Gastrocnemius medialis (tissue), 4 donors: ENCODE data around the gene NUBPL.

Source experiments
- POLR2A ChIP-seq, 2 donors: fragments of 450-650 bp; IDR thresholded peaks; one replicate each; pipeline ENCODE4 v1.6.1; 2017; ENCODE audit warnings: antibody characterized with exemption in 2 of 2, mild to moderate bottlenecking in 2 of 2, moderate library complexity in 2 of 2
- TF ChIP-seq, protein P1 (sequence below), 5 experiments: fragments of 450-650 bp in 3 of 5; fragments of 200-600 bp in 2 of 5; sonication (generic) in 2 of 5; IDR thresholded peaks in 4 of 5; conservative IDR thresholded peaks in 1 of 5; 1 replicate in 4 of 5; 2 replicates in 1 of 5; pipeline ENCODE4 v1.5.1; 2016 to 2019; ENCODE audit warnings: antibody characterized with exemption in 5 of 5, mild to moderate bottlenecking in 3 of 5, moderate library complexity in 3 of 5

- TF ChIP-seq, protein P1, sequence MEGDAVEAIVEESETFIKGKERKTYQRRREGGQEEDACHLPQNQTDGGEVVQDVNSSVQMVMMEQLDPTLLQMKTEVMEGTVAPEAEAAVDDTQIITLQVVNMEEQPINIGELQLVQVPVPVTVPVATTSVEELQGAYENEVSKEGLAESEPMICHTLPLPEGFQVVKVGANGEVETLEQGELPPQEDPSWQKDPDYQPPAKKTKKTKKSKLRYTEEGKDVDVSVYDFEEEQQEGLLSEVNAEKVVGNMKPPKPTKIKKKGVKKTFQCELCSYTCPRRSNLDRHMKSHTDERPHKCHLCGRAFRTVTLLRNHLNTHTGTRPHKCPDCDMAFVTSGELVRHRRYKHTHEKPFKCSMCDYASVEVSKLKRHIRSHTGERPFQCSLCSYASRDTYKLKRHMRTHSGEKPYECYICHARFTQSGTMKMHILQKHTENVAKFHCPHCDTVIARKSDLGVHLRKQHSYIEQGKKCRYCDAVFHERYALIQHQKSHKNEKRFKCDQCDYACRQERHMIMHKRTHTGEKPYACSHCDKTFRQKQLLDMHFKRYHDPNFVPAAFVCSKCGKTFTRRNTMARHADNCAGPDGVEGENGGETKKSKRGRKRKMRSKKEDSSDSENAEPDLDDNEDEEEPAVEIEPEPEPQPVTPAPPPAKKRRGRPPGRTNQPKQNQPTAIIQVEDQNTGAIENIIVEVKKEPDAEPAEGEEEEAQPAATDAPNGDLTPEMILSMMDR (IDR thresholded peaks at IDR 0.05 in 4 of 5, conservative IDR thresholded peaks at IDR 0.05 in 1 of 5) = no peak
- no peak for TF ChIP-seq POLR2A (IDR thresholded peaks at IDR 0.05)
These were observed 58.2 kb downstream of the NUBPL start for GRCh38 chr14:31619440-31619839.
